Stimulated activated CD4-positive, alpha-beta T cell treated with anti-CD3 and anti-CD28 coated beads, Interleukin-2, amount 100 ng/mL, for 4 hours (primary cell): ENCODE data around the gene GPR173.

Experiments used
- DNase-seq: peaks from one replicate; pipeline ENCODE4 v3.0.0-alpha.2; 2020; ENCODE audit warnings: low read depth

The GPR173 gene, protein sequence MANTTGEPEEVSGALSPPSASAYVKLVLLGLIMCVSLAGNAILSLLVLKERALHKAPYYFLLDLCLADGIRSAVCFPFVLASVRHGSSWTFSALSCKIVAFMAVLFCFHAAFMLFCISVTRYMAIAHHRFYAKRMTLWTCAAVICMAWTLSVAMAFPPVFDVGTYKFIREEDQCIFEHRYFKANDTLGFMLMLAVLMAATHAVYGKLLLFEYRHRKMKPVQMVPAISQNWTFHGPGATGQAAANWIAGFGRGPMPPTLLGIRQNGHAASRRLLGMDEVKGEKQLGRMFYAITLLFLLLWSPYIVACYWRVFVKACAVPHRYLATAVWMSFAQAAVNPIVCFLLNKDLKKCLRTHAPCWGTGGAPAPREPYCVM

DNA sequence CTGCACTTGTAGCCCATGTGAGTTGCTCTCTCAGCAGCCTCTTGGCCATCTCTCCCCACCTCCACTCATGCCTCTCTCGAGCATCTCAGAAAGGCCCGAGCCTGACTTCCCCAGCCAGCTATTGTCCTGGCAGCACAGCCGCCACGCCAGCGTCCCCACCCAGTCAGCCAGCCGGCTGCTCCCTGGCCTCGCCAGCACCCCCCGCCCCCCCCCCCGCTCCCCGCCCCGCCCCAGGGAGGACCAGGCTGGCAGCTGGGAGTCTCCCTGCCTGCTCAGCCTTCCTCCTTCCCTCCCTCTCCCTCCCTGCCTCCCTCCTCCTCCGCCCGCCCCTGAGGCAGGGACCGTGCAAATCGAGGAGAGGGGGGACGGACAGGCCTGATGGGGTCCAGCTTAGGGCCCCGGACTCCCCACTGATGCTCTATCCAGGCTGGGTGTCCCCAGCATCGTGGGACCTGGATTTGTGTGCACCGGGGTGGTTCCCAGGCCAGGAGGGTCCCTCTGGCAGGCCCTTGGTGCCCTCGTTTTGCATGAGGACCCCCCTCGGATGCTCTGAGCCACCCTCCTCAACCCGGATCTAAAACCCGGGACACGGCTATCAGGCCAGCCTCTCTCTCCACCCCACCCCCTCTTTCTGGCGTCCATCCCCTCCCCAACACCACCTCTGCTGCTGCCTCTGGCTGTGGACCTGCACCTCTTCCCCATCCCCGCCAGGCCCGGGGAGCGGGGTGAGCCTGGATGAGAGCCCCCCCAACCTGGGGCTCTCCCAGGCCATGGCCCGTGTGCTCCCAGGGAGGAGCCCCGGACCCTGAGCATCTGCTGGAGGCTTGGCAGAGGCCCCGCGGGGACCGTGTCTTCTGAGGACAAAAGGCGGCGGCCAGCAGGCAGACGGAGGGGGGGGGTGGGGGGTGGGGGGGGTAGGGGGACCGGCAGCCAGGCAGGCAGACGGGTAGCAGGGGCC, at the start of gene GPR173:
GPR173 (plus strand) TSS at position 621 of the 958 bp plus-strand sequence. CDS start 27,833 bp downstream, outside the sequence.
- DNase-seq, result no peak

- no peak for DNase-seq
Measured at GRCh38 chrX:53000447-53001135, 48.0 kb upstream of the GPR173 start.

- no peak for DNase-seq
Measured at GRCh38 chrX:53001958-53002357, 46.6 kb upstream of the GPR173 start.

DNA sequence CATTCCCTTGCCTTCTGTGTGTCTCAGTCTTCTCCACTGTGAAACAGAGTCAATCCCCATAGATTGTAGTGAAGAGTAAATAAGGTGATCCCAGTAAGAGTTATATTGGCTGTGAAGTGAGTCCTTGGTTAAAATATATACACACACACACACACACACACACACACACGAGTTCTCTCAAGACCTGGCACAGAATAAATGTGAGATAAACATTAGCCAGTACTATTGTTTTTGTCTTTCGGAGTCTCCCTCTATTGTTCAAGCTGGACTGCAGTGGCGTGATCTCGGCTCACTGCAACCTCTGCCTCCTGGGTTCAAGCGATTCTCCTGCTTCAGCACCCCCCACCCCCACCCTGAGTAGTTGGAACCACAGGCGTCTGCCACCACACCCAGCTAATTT, 45.5 kb upstream of the GPR173 start:
- no peak for DNase-seq

DNA sequence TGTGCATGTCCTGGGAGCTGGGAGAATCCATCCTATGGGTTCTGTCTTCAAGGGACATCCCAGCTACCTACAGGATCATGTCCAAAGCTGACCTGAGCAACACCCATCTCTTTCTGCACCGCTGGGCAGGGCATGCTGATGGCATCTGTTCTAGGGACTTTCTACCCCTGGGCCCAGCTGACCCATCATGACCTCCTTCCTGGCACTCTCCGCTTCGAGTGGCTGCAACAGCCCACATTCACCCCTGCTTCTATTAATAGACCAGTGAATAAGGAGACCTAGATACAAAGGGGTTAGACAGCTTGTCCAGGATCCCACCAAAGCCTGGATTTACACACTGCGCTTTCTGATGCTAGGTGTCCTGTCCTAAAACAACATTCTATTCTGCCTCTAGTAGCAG, 44.6 kb upstream of the GPR173 start:
- DNase-seq, result no peak

GRCh38 chrX:53004811-53005210, 43.8 kb upstream of the GPR173 start:
- no peak for DNase-seq

- DNase-seq, result no peak
Measured at GRCh38 chrX:53005327-53005726, 43.3 kb upstream of the GPR173 start.

GRCh38 chrX:53009032-53009431, 39.6 kb upstream of the GPR173 start:
- no peak for DNase-seq

GRCh38 chrX:53013291-53013690, 35.3 kb upstream of the GPR173 start:
- DNase-seq, result no peak

DNA sequence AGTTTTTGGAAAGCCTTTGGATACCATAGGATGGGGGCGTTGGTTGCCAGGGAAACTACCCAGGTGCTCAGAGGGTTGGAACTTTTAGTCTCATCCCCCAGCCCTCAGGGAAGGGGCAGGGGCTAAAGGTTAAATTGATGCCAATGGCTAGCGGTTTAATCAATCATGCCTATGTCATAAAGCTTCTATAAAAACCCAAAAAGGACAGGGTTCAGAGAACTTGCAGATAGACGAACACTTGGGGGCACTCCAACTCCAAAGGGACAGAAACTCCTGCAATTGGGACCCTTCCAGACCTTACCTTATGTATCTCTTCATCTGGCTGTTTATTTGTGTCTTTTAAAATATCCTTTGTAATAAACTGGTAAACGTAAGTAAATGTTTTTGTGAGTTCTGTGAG, 30.0 kb upstream of the GPR173 start:
- no peak for DNase-seq

DNA sequence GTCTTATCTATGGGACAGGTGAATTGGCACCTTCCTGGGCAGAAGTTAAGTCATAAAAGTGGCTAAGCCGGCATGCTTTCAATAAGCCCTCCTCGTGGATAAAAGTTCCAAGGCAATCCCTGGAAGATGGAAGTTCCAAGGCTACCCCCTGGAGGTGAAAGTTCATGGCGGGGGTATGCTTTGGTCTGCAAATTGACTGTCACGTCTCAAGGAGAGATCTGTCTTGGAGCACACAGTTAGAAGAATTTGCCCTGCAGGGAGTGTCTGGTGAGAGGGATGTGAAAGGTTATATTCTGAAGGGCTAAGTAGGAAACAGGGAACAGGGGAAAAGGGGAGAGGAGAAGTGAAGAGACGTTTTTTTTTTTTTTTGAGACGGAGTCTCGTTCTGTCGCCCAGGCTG, 26.2 kb upstream of the GPR173 start:
- DNase-seq, result no peak

GRCh38 chrX:53028678-53029077, 19.9 kb upstream of the GPR173 start:
- no peak for DNase-seq

DNA sequence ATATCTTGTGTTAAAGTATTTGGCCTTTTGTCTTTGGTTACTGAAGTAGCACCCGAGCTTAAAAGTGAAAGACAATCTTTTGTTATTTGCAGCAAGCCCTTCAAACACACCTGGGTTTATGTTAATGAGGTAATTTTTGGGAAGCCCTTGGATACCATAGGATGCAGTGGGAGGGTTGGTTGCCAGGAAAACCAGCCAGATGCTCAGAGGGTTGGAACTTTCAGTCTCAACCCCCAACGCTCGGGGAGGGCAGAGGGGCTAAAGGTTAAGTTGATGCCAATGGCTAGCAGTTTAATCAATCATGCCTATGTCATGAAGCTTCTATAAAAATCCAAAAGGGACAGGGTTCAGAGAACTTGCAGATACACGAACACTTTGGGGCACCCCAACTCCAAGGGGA, 17.2 kb upstream of the GPR173 start:
- DNase-seq, result no peak

DNA sequence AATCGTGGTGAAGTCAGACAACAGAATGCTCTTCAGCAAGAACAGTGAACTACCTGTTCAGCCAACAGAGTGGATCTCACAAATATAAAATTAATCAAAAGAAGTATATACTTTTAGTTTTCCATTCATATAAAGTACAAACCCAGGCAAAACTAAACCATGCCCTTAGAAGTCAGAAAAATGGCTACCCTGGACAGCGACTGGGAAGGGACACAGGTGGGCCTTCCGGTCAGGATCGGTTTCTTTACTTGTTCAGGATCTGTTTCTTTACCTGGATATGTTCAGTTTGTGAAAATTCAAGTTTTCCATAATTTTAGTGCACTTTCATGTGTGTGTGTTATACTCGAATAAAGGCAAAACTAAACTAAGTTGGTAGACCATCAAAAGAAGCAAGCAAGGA, 12.4 kb upstream of the GPR173 start:
- no peak for DNase-seq

GRCh38 chrX:53039236-53039635, 9.4 kb upstream of the GPR173 start:
- no peak for DNase-seq

DNA sequence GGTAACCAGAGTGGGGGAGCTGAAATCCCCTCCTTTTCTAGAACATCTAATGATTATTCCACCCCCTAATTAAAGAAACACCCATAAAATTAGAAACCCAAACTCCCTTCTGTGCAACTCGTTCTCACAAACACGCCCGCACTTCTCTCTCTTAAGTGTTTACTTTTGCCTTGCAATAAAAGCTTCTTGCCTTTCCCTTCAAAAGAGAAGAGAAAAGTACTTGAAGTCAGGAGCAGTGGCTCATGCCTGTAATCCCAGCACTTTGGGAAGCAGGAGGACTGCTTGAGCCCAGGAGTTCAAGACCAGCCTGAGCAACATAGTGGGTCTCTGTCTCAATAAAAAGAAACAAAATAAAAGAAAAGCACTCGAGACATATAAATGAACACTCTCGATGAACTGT, 3.6 kb upstream of the GPR173 start:
- DNase-seq, result no peak

- DNase-seq, result no peak
Measured at GRCh38 chrX:53047228-53047627, 1.4 kb upstream of the GPR173 start.

- no peak for DNase-seq
Measured at GRCh38 chrX:53049127-53049517, 533 bp downstream of the GPR173 start.

DNA sequence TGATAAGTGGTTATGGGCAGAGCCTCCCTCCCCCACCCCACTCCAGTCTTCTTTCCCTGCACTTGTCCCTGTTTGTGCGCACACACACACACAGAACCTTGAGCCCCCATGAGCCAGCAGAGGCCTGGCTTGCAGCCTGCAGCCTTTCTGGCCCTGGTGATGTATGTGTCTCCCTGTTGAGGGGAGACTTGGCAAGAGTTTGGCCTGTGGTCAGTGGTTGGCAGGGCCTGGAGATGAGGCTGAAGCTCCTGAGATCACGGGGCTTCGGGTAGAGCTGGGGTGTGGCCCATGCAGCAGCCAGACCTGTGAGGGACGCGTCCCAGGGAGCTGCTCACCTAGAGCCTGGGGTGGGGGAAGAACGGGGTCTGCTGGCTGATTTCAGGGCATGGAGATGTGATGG, 2.3 kb downstream of the GPR173 start:
- DNase-seq, result no peak

GRCh38 chrX:53055244-53055849, 6.8 kb downstream of the GPR173 start:
- DNase-seq, result no peak

GRCh38 chrX:53056292-53056691, 7.7 kb downstream of the GPR173 start:
- DNase-seq, result no peak

DNA sequence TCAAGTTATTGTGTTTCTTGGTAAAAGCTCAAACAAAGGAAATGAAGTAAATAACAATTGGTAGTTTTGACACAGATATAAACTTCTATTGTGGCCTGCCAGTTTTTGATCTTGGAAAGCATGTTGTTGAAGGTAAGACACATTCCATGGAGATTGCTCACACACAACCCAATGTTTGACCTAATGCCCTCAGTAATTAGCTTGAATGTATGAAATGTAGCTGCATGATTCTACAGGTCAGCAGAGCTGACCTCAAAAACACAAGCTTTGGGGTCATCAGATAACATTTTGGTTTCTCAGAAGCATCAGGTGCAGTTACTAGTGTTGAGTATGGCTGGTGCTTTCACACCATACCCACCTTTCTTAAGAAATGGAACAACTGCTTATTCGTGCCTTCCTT, 16.5 kb downstream of the GPR173 start:
- DNase-seq, result no peak
